ENCODE results near the gene NUP88.
A peak's percentile ranks its signal among the peaks of the same experiment; 100 is the strongest.

NUP88 gene

GRCh38 chr17:5419356-5419958, at the start of gene NUP88:
Gene NUP88 (minus strand): TSS chr17:5419662. CDS start chr17:5419650, 12 bp downstream.
- peak; percentile 94 for DNase-seq (ENCODE audit: low read depth)
- H3K4me3 ChIP-seq (ENCODE audit: low read length): peak within 1 kb of the TSS; percentile 92
- TF ChIP-seq CTCF (conservative IDR thresholded peaks at IDR 0.05; ENCODE audit: low read depth, low read length): no peak

DNA sequence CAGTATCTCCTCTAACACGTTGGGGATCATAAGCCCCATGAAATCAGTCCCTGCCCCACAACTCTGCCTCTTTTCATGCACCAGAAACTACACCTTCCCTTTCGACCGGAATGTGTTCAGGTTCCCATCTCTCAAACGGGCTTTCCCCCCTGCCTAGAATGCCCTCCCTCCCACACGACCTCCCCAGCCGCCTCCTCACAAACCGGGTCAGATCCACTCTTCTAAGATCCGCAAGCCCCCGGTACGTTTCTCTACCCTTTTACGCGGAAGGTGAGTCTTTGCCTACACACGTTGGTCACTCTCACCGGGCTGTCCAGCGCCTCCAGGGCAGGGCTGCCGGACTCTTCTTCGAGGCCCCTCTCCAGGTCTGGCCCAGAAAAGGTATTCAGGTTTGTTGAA, 48.6 kb upstream of the NUP88 start:
- DNase-seq (ENCODE audit: low read depth): no peak
- peak overlapping the region; percentile 90 for H3K4me3 ChIP-seq (ENCODE audit: low read length)
- TF ChIP-seq CTCF (conservative IDR thresholded peaks at IDR 0.05; ENCODE audit: low read depth, low read length): no peak

DNA sequence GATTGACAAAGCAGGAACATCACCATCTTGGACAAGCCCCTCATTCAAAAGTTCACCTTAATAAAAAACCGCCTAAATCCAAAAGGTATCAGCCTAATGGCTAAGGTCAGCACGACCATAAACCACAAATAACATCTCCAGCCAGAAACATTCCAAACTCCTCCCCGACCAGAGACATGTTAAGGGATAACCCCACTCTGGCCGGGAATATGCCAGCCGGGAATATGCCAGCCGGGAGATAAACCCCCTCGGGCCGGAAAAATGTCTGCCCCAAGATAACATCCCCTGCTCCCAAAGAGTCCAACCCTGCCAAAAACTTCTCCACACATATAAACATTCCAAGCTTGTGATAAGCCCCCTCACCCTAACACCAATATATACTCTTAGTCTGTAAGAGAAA, 48.0 kb upstream of the NUP88 start:
- TF ChIP-seq CTCF (conservative IDR thresholded peaks at IDR 0.05; ENCODE audit: low read depth, low read length): no peak
- DNase-seq (ENCODE audit: low read depth): no peak

DNA sequence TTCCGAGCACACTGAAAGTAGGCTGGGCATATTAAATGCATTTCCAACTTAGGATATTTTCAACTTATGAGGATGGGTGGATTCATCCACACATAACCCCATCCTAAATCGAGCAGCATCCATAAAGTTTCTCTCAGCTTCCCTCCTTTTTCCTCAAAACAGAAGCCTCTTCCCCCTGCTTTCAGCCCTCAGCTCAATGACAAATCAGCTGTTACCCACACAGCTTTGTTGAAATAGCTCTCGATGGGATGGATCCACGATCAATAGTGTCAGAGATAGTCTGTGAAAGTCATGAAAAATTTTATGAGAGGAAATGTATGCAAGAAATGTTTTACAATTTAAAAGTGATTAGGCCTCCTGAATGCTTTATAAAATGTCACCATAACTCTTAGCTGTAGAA, 46.8 kb upstream of the NUP88 start:
- no peak for DNase-seq (ENCODE audit: low read depth)
- no peak for TF ChIP-seq CTCF (conservative IDR thresholded peaks at IDR 0.05; ENCODE audit: low read depth, low read length)
- no peak overlapping the region for H3K4me3 ChIP-seq (ENCODE audit: low read length)

More for the DNA sequence above, 48.0 kb upstream of the NUP88 start:
- peak overlapping the region; percentile 90 for H3K4me3 ChIP-seq (ENCODE audit: low read length)

DNA sequence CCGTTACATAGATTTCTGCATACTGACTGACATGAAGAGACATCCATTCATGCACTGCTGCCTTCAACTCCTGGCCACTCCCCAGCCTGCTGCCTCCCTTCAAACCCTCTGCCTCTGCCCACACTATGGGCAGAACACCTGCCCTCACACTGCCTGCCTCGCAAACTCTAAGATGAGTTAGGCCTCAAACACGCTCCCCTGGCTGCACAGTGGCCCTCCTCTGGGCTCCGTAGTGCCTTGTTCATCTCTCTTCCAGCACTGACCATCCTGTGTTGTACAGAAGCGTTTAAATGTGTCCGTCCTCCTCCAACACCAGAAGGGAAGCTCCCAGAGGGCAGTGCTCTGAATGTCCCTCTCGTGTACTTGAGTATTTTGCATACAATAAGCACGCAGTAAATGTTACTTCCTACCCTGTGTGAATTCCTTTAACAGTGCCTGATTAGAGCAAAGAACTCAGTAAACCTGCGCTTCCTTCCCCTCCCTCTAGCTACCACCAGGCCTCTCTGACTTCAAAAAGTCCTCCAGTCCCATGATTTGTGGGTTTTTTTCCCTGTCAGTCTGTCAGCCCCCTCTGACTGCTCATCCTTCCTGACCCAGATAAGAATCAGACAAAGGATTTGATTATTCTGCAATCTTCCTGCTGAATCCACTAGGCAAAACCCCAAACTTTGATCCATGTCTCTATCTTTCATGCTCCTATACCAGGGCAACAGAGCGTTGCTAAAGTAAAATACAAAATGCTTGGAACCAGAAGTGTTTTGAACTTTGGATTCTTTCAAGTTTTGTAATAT, 45.5 kb upstream of the NUP88 start:
- no peak overlapping the region for H3K4me3 ChIP-seq (ENCODE audit: low read length)
- DNase-seq (ENCODE audit: low read depth): no peak
- TF ChIP-seq CTCF (conservative IDR thresholded peaks at IDR 0.05; ENCODE audit: low read depth, low read length): no peak

DNA sequence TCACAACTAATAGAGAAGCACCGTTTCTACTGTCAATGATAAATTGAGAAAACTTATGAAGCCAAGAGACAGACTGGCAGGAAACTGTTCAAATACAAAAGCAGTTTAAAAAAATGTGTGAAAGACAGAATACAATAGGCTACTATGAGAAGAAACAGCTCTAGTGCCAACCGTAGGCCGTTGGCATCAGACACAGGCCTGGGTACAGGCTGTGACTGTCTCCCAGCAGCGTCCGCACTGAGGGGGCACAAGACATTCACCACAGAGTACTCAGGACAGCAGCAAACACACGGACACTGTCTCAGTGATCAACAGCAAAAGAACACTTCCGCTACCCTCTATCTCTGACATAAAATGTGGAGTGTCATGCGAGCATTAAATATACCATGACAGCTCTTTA, 27.3 kb upstream of the NUP88 start:
- no peak for DNase-seq (ENCODE audit: low read depth)
- no peak for TF ChIP-seq CTCF (conservative IDR thresholded peaks at IDR 0.05; ENCODE audit: low read depth, low read length)
- no peak overlapping the region for H3K4me3 ChIP-seq (ENCODE audit: low read length)

GRCh38 chr17:5444209-5444608, 24.7 kb upstream of the NUP88 start:
- H3K4me3 ChIP-seq (ENCODE audit: low read length): no peak overlapping the region
- TF ChIP-seq CTCF (conservative IDR thresholded peaks at IDR 0.05; ENCODE audit: low read depth, low read length): no peak
- DNase-seq (ENCODE audit: low read depth): no peak

All from retinal pigment epithelial cell (primary cell).